Stomach (tissue), 9 donors: ENCODE data around the gene BICDL1. TPM values are rescaled to one million over a fixed set of nuclear protein-coding genes. Genes with fewer than 3 reads are reported as not detected.

Experiments
- DNase-seq, 2 donors: peaks; one replicate each; pipeline versions ENCODE4 v3.0.0 to v3.0.0-alpha.2; 2013 to 2019
- H3K27ac ChIP-seq, 5 donors: fragments of 200-600 bp in 4 of 5; sonication (generic) in 4 of 5; one replicate each; pipeline ENCODE4 v1.5.1; 2013 to 2019; ENCODE audit warnings: mild to moderate bottlenecking in 1 of 5, moderate library complexity in 1 of 5
- H3K27me3 ChIP-seq, 3 donors: fragments of 200-600 bp; sonication (generic); one replicate each; pipeline ENCODE4 v1.5.1; 2017 to 2019; ENCODE audit warnings: mixed run types in 1 of 3
- H3K36me3 ChIP-seq, 4 donors: fragments of 200-600 bp; sonication (generic); 1 replicate in 3 of 4; 2 replicates in 1 of 4; pipeline ENCODE4 v1.5.1; 2016 to 2019
- H3K4me1 ChIP-seq, 4 donors: fragments of 200-600 bp; sonication (generic); one replicate each; pipeline ENCODE4 v1.5.1; 2016 to 2019
- H3K4me3 ChIP-seq, 4 donors: fragments of 200-600 bp; sonication (generic) in 3 of 4; one replicate each; pipeline ENCODE4 v1.5.1; 2016 to 2019; ENCODE audit warnings: mild to moderate bottlenecking in 1 of 4
- H3K9me3 ChIP-seq, 4 donors: fragments of 200-600 bp; sonication (generic); one replicate each; pipeline ENCODE4 v1.5.1; 2016 to 2019
- EP300 ChIP-seq: sonication (generic); formaldehyde crosslinking; IDR thresholded peaks from one replicate; pipeline ENCODE4 v1.6.1; 2017; ENCODE audit warnings: antibody characterized with exemption
- POLR2A ChIP-seq, 4 donors: fragments of 450-650 bp; IDR thresholded peaks; one replicate each; pipeline ENCODE4 v1.6.1; 2016; ENCODE audit warnings: antibody characterized with exemption in 4 of 4, control low read depth in 2 of 4, mild to moderate bottlenecking in 1 of 4, moderate library complexity in 1 of 4
- POLR2AphosphoS5 ChIP-seq, 3 donors: sonication (generic); formaldehyde crosslinking; IDR thresholded peaks; one replicate each; pipeline ENCODE4 v1.6.1; 2016; ENCODE audit warnings: antibody characterized with exemption in 3 of 3
- WGBS, 5 donors: extraction: QIAGEN DNeasy Blood & Tissue Kit in 3 of 5; methylation state at CpG; one replicate each; pipeline versions ENCODE4 v1.1.5 to v1.1.7; 2013 to 2018; 5-methylcytosine and 5-hydroxymethylcytosine counted together
- intact Hi-C: fragments of 100-400 bp; cut with DNase I; formaldehyde crosslinking; loops from one replicate; pipeline ENCODE4 v1.15.1; 2023; ENCODE audit warnings: low total_unique reads
- polyA plus RNA-seq, 3 donors: library from polyadenylated mRNA; stranded (reverse); fragments of 200-250 nt; gene quantifications; one replicate each; pipeline ENCODE4 v1.2.3, GENCODE V29; 2013
- total RNA-seq, 5 donors: library from RNA; depleted of rRNA; stranded (reverse); fragments of >200 nt; gene quantifications; one replicate each; pipeline versions ENCODE4 v1.1.0 to v1.2.3, GENCODE V29; 2014 to 2016
- TF ChIP-seq, protein P1 (sequence below), 7 experiments: fragments of 450-650 bp in 4 of 7; fragments of 200-600 bp in 3 of 7; sonication (generic) in 3 of 7; IDR thresholded peaks; one replicate each; pipeline ENCODE4 v1.5.1; 2016 to 2019; ENCODE audit warnings: antibody characterized with exemption in 7 of 7, control low read depth in 2 of 7, mild to moderate bottlenecking in 1 of 7
- donor health status: healthy with polysubstance abuse.
- donor health status: Bipolar disorder and iron deficiency.
- donor health status: healthy.

The BICDL1 gene
- total and polyA plus RNA-seq, 8 donors, result 8.6 to 68.7 (median 25.4) TPM

DNA sequence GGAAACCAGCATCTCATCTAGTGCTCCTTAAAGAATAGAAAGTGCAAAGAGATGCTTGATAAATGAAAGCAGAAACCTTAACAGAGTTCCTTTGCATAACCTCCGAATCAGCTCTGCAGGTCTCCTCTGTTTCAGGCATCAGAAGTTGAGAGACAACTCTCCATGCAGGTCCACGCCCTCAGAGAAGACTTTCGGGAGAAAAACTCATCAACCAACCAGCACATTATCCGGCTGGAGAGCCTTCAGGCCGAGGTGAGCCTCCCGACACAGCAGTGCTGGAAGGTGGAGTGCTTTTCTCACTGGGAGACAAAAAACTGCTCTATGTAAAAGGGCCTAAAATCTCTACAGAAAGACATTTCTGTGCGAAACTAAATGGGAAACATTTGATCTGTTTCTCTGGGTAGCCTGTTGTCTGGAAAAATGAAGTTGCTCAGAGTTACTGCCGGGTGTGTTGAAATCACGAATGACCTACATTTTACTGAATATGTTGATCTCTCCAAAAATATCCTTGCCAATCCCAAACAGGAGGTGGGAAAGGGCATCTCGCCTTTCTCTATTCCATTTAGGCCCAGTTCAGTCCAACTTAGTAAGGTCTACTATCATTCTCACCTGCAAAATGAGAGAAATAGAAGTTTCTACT is 72.7 kb downstream of the BICDL1 start:
- no peak for DNase-seq
- no peaks in the 10 kb centered on the region for H3K4me1 ChIP-seq
- TF ChIP-seq, protein P1, sequence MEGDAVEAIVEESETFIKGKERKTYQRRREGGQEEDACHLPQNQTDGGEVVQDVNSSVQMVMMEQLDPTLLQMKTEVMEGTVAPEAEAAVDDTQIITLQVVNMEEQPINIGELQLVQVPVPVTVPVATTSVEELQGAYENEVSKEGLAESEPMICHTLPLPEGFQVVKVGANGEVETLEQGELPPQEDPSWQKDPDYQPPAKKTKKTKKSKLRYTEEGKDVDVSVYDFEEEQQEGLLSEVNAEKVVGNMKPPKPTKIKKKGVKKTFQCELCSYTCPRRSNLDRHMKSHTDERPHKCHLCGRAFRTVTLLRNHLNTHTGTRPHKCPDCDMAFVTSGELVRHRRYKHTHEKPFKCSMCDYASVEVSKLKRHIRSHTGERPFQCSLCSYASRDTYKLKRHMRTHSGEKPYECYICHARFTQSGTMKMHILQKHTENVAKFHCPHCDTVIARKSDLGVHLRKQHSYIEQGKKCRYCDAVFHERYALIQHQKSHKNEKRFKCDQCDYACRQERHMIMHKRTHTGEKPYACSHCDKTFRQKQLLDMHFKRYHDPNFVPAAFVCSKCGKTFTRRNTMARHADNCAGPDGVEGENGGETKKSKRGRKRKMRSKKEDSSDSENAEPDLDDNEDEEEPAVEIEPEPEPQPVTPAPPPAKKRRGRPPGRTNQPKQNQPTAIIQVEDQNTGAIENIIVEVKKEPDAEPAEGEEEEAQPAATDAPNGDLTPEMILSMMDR (IDR thresholded peaks at IDR 0.05), result no peak
- TF ChIP-seq POLR2AphosphoS5 (IDR thresholded peaks at IDR 0.05) (no peak), EP300 (no peak), POLR2A (IDR thresholded peaks at IDR 0.05) (no peak)
- no peak overlapping the region for H3K27ac ChIP-seq
- no peaks in the 10 kb centered on the region for H3K9me3 ChIP-seq
- no peaks in the 10 kb centered on the region for H3K27me3 ChIP-seq
- H3K4me3 ChIP-seq, result no peak overlapping the region
- 91 to 96% (median 93%) methylated on average over 10 of the region's 10 CpGs for WGBS, 5 donors
- intact Hi-C loops, result no loop called here
- no peaks in the 10 kb centered on the region for H3K36me3 ChIP-seq

DNA sequence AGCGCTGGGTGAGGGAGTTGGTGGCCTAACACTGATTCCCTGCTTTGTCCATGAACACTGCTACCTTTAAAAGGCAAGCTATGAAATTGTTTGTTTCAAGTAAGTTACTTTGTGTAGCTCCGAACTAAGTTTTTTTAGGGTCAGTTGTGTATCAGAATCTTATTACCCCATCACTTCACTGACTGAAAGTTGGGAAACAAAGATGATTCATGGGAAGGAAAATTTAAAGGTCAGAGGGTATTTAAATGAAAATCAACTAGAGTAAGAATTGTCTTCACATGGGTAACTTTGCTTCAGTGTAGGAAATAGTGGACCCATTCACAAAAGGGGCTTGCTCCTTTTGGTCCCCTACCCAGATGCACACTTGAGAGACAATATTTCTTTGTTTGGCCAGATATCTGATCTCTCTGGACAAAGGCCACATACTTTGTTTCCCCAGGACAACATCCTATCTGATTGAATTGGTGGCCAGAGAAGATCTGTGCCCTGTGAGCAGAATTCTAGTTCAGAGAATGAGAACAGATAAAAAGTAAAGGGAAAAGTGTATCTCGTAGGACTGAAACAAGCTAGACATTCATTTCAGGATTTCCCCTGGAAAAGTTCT is 74.0 kb downstream of the BICDL1 start:
- Histone ChIP-seq H3K9me3 (no peaks in the 10 kb centered on the region), H3K36me3 (no peaks in the 10 kb centered on the region), H3K27ac (no peak overlapping the region), H3K4me1 (no peaks in the 10 kb centered on the region), H3K4me3 (no peak overlapping the region), H3K27me3 (no peaks in the 10 kb centered on the region)
- TF ChIP-seq, protein P1 (IDR thresholded peaks at IDR 0.05), result no peak
- no peak for TF ChIP-seq POLR2AphosphoS5 (IDR thresholded peaks at IDR 0.05)
- no peak for TF ChIP-seq EP300
- no peak for TF ChIP-seq POLR2A (IDR thresholded peaks at IDR 0.05)
- intact Hi-C loops, result no loop called here
- WGBS, 5 donors, result 84 to 94% (median 90%) methylated on average over 3 of the region's 3 CpGs
- DNase-seq, result no peak

DNA sequence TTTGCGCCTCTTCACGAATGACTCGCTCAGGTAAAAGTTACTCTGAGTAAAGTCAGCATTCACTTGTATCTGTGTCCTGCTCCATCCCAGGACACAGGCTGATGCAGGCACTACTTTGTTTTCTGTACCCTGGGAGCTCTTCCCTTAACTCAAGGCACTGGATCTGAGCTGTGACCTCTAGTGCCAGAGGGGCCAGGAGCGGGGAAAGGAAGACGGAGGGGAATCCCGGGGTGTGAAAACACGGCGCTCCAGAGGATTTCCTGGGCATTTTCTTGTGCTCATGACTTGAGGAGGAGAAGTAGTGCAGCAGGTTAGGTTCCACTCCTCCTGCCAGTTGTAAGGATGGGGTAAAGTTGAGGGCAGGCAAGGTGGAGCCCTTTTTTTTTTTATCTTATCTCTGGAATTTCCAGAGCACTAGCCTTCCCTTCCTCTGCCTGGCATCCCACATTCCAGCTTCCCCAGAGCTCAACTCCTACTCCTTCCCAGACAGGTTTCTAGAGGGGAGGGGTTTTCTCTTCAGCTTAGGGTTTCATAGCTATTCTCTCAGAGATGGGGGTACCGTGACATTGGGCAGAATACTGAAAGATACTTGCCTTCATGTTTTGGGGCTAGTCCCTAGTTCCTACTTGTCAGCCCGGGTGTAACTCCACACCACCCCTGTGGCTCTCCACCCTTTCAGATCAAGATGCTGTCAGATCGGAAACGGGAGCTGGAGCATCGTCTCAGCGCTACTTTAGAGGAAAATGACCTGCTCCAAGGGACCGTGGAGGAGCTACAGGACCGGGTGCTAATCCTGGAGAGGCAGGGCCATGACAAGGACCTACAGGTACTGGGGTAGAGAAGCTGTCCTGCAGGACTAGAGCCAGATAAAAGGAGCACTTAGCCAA is 75.3 kb downstream of the BICDL1 start:
- WGBS, 5 donors, result 60 to 71% (median 65%) methylated on average over 16 of the region's 16 CpGs
- Histone ChIP-seq H3K27ac (no peak overlapping the region), H3K4me1 (no peaks in the 10 kb centered on the region), H3K36me3 (no peaks in the 10 kb centered on the region), H3K27me3 (no peaks in the 10 kb centered on the region), H3K9me3 (no peaks in the 10 kb centered on the region), H3K4me3 (no peak overlapping the region)
- TF ChIP-seq EP300 (no peak), POLR2AphosphoS5 (IDR thresholded peaks at IDR 0.05) (no peak), POLR2A (IDR thresholded peaks at IDR 0.05) (no peak)
- TF ChIP-seq, protein P1 (IDR thresholded peaks at IDR 0.05), result no peak
- peak in 1 of 2 donors; percentile 20 for DNase-seq
- intact Hi-C loops, result no loop called here

DNA sequence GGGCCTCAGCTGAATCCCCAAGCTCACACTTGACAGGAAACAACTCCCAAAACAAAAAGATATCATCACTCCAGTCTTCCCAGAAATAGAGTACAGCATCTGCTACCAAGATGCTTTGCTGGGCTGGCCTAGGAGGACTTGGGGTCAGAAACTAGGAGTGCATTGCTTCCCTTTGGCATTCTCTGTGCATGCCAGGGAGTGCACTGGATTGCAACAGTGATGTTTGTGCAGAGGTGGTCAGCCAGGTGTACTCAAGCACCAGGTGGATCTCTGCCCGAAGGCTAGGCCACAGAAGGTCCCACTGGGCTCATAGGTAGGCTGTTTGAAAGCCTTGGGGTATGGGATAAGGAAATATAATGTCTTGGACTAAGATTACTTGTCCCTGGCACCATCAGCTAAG is 76.4 kb downstream of the BICDL1 start:
- 74 to 96% (median 87%) methylated on average over 1 of the region's 1 CpG for WGBS, 5 donors

More for the DNA sequence above, 76.4 kb downstream of the BICDL1 start:
- Histone ChIP-seq H3K4me3 (no peak overlapping the region), H3K9me3 (no peaks in the 10 kb centered on the region), H3K4me1 (no peaks in the 10 kb centered on the region), H3K27ac (no peak overlapping the region), H3K27me3 (no peaks in the 10 kb centered on the region), H3K36me3 (no peaks in the 10 kb centered on the region)
- TF ChIP-seq EP300, result no peak
- TF ChIP-seq, protein P1 (IDR thresholded peaks at IDR 0.05), result no peak
- no peak for TF ChIP-seq POLR2AphosphoS5 (IDR thresholded peaks at IDR 0.05)
- no peak for TF ChIP-seq POLR2A (IDR thresholded peaks at IDR 0.05)
- intact Hi-C loops, result no loop called here
- no peak for DNase-seq
